ENCODE measurements around the gene COL11A2. TPM values are rescaled to one million over a fixed set of nuclear protein-coding genes. Genes with fewer than 3 reads are reported as not detected.

Gene COL11A2
- polyA plus RNA-seq, 1 of the 3 experiments (the other 2 are of a cell fraction): 0.99 TPM

DNA sequence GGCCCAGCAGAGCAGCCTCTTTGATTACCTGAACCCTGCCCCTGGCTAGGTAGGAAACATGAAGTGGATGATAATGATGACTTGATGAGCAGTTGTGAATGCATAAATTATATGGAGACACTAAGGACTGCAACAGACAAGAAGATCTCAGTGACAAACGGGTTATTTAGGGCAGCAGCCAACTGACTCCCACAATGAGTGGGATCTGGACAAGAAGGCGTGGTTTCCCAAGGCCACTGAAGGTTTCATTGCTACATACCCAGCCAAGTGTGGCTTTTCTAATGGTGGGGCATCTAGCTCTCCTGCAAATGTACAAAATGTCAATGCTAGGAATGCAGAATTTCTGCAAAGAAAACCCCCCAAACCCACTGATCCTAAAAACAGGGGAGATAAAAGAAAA, 45.5 kb upstream of the COL11A2 start (continued):
- TF ChIP-seq TAF1 (IDR thresholded peaks at IDR 0.05; ENCODE audit: borderline replicate concordance, low read depth, low read length): no peak
- no peak for TF ChIP-seq CHD2 (IDR thresholded peaks at IDR 0.05; ENCODE audit: low read length, partially characterized antibody)

DNA sequence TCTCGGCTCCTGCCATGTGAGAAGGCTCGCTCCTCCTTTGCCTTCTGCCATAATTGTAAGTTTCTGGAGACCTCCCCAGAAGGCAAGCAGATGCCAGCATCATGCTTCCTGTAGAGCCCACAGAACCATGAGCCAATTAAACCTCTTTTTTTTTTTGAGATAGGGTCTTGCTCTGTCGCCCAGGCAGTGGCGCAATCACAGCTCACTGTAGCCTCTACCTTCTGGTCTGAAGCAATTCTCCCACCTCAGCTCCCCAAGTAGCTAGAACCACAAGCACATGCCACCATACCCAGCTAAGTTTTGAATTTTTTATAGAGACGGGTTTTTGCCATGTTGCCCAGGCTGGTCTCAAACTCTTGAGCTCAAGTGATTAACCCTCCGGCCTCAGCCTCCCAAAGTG, 44.6 kb upstream of the COL11A2 start:
- H3K9me2 ChIP-seq: no peaks in the 10 kb centered on the region
- H2AFZ ChIP-seq (ENCODE audit: low read depth): no peak overlapping the region
- H3K4me1 ChIP-seq (ENCODE audit: control insufficient read depth in 1 of 2, insufficient read depth in 2 of 2, low read depth in 1 of 2, low read length in 1 of 2): no peaks in the 10 kb centered on the region; a peak in 1 of 4 replicates
- H3K4me3 ChIP-seq (ENCODE audit: low read depth in 2 of 2, low read length in 1 of 2): no peak overlapping the region
- H3K9ac ChIP-seq: no peak overlapping the region
- H3K4me2 ChIP-seq: no peak overlapping the region
- POLR2A ChIA-PET: interaction anchor here (1.4 kb wide), 1 partner anchor 11 kb away, joined by 5 read pairs; no protein-coding TSS in a partner anchor
- H3K79me2 ChIP-seq (ENCODE audit: insufficient read depth): no peaks in the 10 kb centered on the region
- H3K9me3 ChIP-seq: no peaks in the 10 kb centered on the region
- TF ChIP-seq USF2 (IDR thresholded peaks at IDR 0.05; ENCODE audit: borderline replicate concordance, low read depth, low read length) (no peak), CHD2 (IDR thresholded peaks at IDR 0.05; ENCODE audit: low read length, partially characterized antibody) (no peak), RAD21 (IDR thresholded peaks at IDR 0.05; ENCODE audit: low read length) (no peak), NFIC (IDR thresholded peaks at IDR 0.05; ENCODE audit: borderline replicate concordance) (no peak), RXRA (IDR thresholded peaks at IDR 0.05; ENCODE audit: borderline replicate concordance, low read depth) (no peak), ZBTB33 (IDR thresholded peaks at IDR 0.05; ENCODE audit: borderline replicate concordance, low read depth) (no peak), JUND (IDR thresholded peaks at IDR 0.05) (no peak), FOSL2 (IDR thresholded peaks at IDR 0.05; ENCODE audit: borderline replicate concordance, low read depth) (no peak), YY1 (IDR thresholded peaks at IDR 0.05; ENCODE audit: low read depth) (no peak), TCF12 (IDR thresholded peaks at IDR 0.05) (no peak), FOXM1 (IDR thresholded peaks at IDR 0.05; ENCODE audit: low read depth) (no peak), EP300 (IDR thresholded peaks at IDR 0.05; ENCODE audit: borderline replicate concordance in 1 of 2, low read depth in 1 of 2, low read length in 1 of 2) (no peak), TAF1 (IDR thresholded peaks at IDR 0.05; ENCODE audit: borderline replicate concordance, low read depth, low read length) (no peak), SMC3 (IDR thresholded peaks at IDR 0.05; ENCODE audit: low read depth, low read length) (no peak)
- TF ChIP-seq, protein P1, sequence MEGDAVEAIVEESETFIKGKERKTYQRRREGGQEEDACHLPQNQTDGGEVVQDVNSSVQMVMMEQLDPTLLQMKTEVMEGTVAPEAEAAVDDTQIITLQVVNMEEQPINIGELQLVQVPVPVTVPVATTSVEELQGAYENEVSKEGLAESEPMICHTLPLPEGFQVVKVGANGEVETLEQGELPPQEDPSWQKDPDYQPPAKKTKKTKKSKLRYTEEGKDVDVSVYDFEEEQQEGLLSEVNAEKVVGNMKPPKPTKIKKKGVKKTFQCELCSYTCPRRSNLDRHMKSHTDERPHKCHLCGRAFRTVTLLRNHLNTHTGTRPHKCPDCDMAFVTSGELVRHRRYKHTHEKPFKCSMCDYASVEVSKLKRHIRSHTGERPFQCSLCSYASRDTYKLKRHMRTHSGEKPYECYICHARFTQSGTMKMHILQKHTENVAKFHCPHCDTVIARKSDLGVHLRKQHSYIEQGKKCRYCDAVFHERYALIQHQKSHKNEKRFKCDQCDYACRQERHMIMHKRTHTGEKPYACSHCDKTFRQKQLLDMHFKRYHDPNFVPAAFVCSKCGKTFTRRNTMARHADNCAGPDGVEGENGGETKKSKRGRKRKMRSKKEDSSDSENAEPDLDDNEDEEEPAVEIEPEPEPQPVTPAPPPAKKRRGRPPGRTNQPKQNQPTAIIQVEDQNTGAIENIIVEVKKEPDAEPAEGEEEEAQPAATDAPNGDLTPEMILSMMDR (IDR thresholded peaks at IDR 0.05): no peak
- TF ChIP-seq, protein P2, sequence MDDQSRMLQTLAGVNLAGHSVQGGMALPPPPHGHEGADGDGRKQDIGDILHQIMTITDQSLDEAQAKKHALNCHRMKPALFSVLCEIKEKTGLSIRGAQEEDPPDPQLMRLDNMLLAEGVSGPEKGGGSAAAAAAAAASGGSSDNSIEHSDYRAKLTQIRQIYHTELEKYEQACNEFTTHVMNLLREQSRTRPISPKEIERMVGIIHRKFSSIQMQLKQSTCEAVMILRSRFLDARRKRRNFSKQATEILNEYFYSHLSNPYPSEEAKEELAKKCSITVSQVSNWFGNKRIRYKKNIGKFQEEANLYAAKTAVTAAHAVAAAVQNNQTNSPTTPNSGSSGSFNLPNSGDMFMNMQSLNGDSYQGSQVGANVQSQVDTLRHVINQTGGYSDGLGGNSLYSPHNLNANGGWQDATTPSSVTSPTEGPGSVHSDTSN (IDR thresholded peaks at IDR 0.05): no peak
- DNase-seq: no peak
- CTCF ChIA-PET: interaction anchor here (2.2 to 9.1 kb wide), 2 partner anchors 11 to 75 kb away, joined by 7 to 68 read pairs; no protein-coding TSS in a partner anchor
- 50% methylated on average over 6 of the region's 6 CpGs for WGBS (ENCODE audit: low lambda C conversion rate)
- H4K20me1 ChIP-seq (ENCODE audit: insufficient read depth): no peaks in the 10 kb centered on the region
- H3K36me3 ChIP-seq (replicated peaks in 1 of 2; ENCODE audit: control insufficient read depth in 1 of 2, insufficient read depth in 2 of 2, low read length in 1 of 2): no peaks in the 10 kb centered on the region
- H3K27me3 ChIP-seq (ENCODE audit: insufficient read depth): peaks cover 74% of the 10 kb centered on the region
- H3K27ac ChIP-seq (ENCODE audit: low read depth in 2 of 2, low read length in 1 of 2): no peak overlapping the region
- H3F3A ChIP-seq (replicated peaks; ENCODE audit: insufficient read depth): no peaks in the 10 kb centered on the region

All from SK-N-SH (cell line).